ENCODE data around the gene NPIPB9.
"Not testable (repeated sequence)": the region's sequence is repeated elsewhere in the genome, so short reads cannot be mapped to it uniquely, and the experiment has no call there.

The NPIPB9 gene

GRCh38 chr16:28751487-28751886, at the start of gene NPIPB9:
TSS of gene NPIPB9 (plus strand) at chr16:28751787.
- not testable (repeated sequence) for H3K27me3 ChIP-seq

GRCh38 chr16:28704246-28704645, 47.3 kb upstream of the NPIPB9 start:
- H3K4me1 ChIP-seq (ENCODE audit: control insufficient read depth in 1 of 2, insufficient read depth in 1 of 2, low read depth in 1 of 2, low read length in 1 of 2); H3K27ac ChIP-seq; H3K4me3 ChIP-seq (ENCODE audit: low read depth in 1 of 2, low read length in 1 of 2); H3K36me3 ChIP-seq; H3K27me3 ChIP-seq; H3K9me3 ChIP-seq: not testable (repeated sequence)

More at GRCh38 chr16:28751487-28751886, at the start of gene NPIPB9:
- not testable (repeated sequence) for H3K4me3 ChIP-seq (ENCODE audit: low read depth in 1 of 2, low read length in 1 of 2); H3K27ac ChIP-seq; H3K9me3 ChIP-seq; H3K4me1 ChIP-seq (ENCODE audit: control insufficient read depth in 1 of 2, insufficient read depth in 1 of 2, low read depth in 1 of 2, low read length in 1 of 2); H3K36me3 ChIP-seq

- H3K27ac ChIP-seq; H3K27me3 ChIP-seq; H3K4me3 ChIP-seq (ENCODE audit: low read depth in 1 of 2, low read length in 1 of 2); H3K36me3 ChIP-seq; H3K4me1 ChIP-seq (ENCODE audit: control insufficient read depth in 1 of 2, insufficient read depth in 1 of 2, low read depth in 1 of 2, low read length in 1 of 2); H3K9me3 ChIP-seq: not testable (repeated sequence)
Measured at GRCh38 chr16:28711220-28712083, 40.1 kb upstream of the NPIPB9 start, which contains the start of gene EIF3C. TSS of gene EIF3C (plus strand) at chr16:28711464. CDS start at chr16:28711687, 223 bp downstream.

- H3K4me3 ChIP-seq (ENCODE audit: low read depth in 1 of 2, low read length in 1 of 2); H3K27me3 ChIP-seq; H3K27ac ChIP-seq; H3K36me3 ChIP-seq; H3K9me3 ChIP-seq; H3K4me1 ChIP-seq (ENCODE audit: control insufficient read depth in 1 of 2, insufficient read depth in 1 of 2, low read depth in 1 of 2, low read length in 1 of 2): not testable (repeated sequence)
Measured at GRCh38 chr16:28722852-28723650, 28.5 kb upstream of the NPIPB9 start.

GRCh38 chr16:28731253-28731652, 20.3 kb upstream of the NPIPB9 start:
- H3K27ac ChIP-seq; H3K4me3 ChIP-seq (ENCODE audit: low read depth in 1 of 2, low read length in 1 of 2); H3K36me3 ChIP-seq; H3K9me3 ChIP-seq; H3K27me3 ChIP-seq; H3K4me1 ChIP-seq (ENCODE audit: control insufficient read depth in 1 of 2, insufficient read depth in 1 of 2, low read depth in 1 of 2, low read length in 1 of 2): not testable (repeated sequence)

GRCh38 chr16:28732455-28733124, 19.0 kb upstream of the NPIPB9 start:
- not testable (repeated sequence) for H3K4me3 ChIP-seq (ENCODE audit: low read depth in 1 of 2, low read length in 1 of 2); H3K36me3 ChIP-seq; H3K4me1 ChIP-seq (ENCODE audit: control insufficient read depth in 1 of 2, insufficient read depth in 1 of 2, low read depth in 1 of 2, low read length in 1 of 2); H3K27ac ChIP-seq; H3K27me3 ChIP-seq; H3K9me3 ChIP-seq

GRCh38 chr16:28739787-28740186, 11.8 kb upstream of the NPIPB9 start:
- H3K4me3 ChIP-seq (ENCODE audit: low read depth in 1 of 2, low read length in 1 of 2); H3K36me3 ChIP-seq; H3K27ac ChIP-seq; H3K4me1 ChIP-seq (ENCODE audit: control insufficient read depth in 1 of 2, insufficient read depth in 1 of 2, low read depth in 1 of 2, low read length in 1 of 2); H3K27me3 ChIP-seq; H3K9me3 ChIP-seq: not testable (repeated sequence)

- not testable (repeated sequence) for H3K9me3 ChIP-seq
Measured at GRCh38 chr16:28740631-28741030, 11.0 kb upstream of the NPIPB9 start.

GRCh38 chr16:28741295-28741694, 10.3 kb upstream of the NPIPB9 start:
- not testable (repeated sequence) for H3K4me3 ChIP-seq (ENCODE audit: low read depth in 1 of 2, low read length in 1 of 2)

More at GRCh38 chr16:28740631-28741030, 11.0 kb upstream of the NPIPB9 start:
- H3K36me3 ChIP-seq; H3K27me3 ChIP-seq; H3K4me3 ChIP-seq (ENCODE audit: low read depth in 1 of 2, low read length in 1 of 2); H3K4me1 ChIP-seq (ENCODE audit: control insufficient read depth in 1 of 2, insufficient read depth in 1 of 2, low read depth in 1 of 2, low read length in 1 of 2); H3K27ac ChIP-seq: not testable (repeated sequence)

GRCh38 chr16:28746618-28747350, 4.8 kb upstream of the NPIPB9 start:
- H3K27me3 ChIP-seq; H3K9me3 ChIP-seq; H3K4me1 ChIP-seq (ENCODE audit: control insufficient read depth in 1 of 2, insufficient read depth in 1 of 2, low read depth in 1 of 2, low read length in 1 of 2); H3K27ac ChIP-seq; H3K36me3 ChIP-seq; H3K4me3 ChIP-seq (ENCODE audit: low read depth in 1 of 2, low read length in 1 of 2): not testable (repeated sequence)

More at GRCh38 chr16:28741295-28741694, 10.3 kb upstream of the NPIPB9 start:
- H3K27ac ChIP-seq; H3K27me3 ChIP-seq; H3K36me3 ChIP-seq; H3K9me3 ChIP-seq; H3K4me1 ChIP-seq (ENCODE audit: control insufficient read depth in 1 of 2, insufficient read depth in 1 of 2, low read depth in 1 of 2, low read length in 1 of 2): not testable (repeated sequence)

- H3K27me3 ChIP-seq; H3K4me1 ChIP-seq (ENCODE audit: control insufficient read depth in 1 of 2, insufficient read depth in 1 of 2, low read depth in 1 of 2, low read length in 1 of 2); H3K4me3 ChIP-seq (ENCODE audit: low read depth in 1 of 2, low read length in 1 of 2); H3K9me3 ChIP-seq; H3K27ac ChIP-seq; H3K36me3 ChIP-seq: not testable (repeated sequence)
Measured at GRCh38 chr16:28749997-28750465, 1.6 kb upstream of the NPIPB9 start.

- not testable (repeated sequence) for H3K4me3 ChIP-seq (ENCODE audit: low read depth in 1 of 2, low read length in 1 of 2); H3K4me1 ChIP-seq (ENCODE audit: control insufficient read depth in 1 of 2, insufficient read depth in 1 of 2, low read depth in 1 of 2, low read length in 1 of 2); H3K27ac ChIP-seq; H3K9me3 ChIP-seq; H3K27me3 ChIP-seq; H3K36me3 ChIP-seq
Measured at GRCh38 chr16:28750469-28751067, 1.0 kb upstream of the NPIPB9 start.

Measured in neutrophil (primary cell).